Measurements from ENCODE around the gene EML6.

Gene EML6

DNA sequence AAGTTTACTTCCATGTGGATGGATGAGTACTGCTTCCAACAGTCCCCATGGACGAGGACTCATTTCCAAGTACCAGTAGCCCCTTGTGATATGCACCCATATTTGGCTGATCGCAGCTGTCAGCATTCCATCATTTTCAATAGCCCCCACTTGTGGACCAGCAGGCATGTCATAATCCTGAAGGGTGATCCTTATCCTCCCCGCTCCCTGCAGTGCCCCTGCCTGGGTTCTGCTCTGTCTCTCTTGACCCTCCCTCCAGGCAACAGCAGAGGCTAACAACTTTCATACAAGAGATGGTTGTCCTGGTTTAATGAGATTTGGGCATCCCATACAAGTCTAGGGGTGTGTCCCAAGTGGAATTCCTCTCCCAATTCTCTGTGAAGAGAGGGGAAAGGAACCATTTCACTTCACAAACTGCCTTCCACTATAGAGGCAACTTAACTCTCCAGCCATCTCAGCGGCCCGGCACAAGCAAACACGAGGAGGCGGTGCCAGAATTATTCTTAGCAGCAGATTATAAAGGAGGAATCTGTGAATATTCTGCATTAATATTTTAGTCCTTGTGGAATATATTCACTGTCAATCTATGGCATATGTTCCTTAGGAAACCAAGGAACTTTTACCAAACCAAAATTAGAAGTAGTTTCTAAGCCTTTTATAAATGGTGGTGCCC lies 216.1 kb downstream of the EML6 start:
- TF ChIP-seq, protein P1, sequence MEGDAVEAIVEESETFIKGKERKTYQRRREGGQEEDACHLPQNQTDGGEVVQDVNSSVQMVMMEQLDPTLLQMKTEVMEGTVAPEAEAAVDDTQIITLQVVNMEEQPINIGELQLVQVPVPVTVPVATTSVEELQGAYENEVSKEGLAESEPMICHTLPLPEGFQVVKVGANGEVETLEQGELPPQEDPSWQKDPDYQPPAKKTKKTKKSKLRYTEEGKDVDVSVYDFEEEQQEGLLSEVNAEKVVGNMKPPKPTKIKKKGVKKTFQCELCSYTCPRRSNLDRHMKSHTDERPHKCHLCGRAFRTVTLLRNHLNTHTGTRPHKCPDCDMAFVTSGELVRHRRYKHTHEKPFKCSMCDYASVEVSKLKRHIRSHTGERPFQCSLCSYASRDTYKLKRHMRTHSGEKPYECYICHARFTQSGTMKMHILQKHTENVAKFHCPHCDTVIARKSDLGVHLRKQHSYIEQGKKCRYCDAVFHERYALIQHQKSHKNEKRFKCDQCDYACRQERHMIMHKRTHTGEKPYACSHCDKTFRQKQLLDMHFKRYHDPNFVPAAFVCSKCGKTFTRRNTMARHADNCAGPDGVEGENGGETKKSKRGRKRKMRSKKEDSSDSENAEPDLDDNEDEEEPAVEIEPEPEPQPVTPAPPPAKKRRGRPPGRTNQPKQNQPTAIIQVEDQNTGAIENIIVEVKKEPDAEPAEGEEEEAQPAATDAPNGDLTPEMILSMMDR (IDR thresholded peaks at IDR 0.05; ENCODE audit: insufficient read depth, low read depth, low read length, missing control alignments), result no peak
- H3K4me3 ChIP-seq (ENCODE audit: low read depth, low read length), result no peak overlapping the region
- no peak for DNase-seq (ENCODE audit: low read depth)

DNA sequence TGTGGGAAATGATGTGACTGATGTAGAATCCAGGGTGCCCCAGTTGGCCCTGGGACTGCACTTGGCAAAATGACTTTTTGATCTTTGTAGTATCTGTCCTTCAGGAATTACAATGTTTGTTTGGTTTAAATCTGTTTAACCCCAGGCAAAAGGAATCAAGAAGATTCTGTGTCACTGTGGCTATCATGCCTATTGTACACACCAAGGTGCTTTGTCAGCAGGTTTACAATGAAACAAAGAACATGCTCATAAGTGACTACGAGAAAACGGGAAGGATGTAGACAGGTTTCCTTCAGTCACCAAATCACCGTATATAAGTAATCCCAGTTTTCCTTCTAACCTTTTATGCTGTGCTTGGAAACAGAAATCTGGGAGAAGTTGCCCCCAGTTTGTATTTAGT lies 217.3 kb downstream of the EML6 start:
- TF ChIP-seq, protein P1 (IDR thresholded peaks at IDR 0.05; ENCODE audit: insufficient read depth, low read depth, low read length, missing control alignments), result no peak
- no peak overlapping the region for H3K4me3 ChIP-seq (ENCODE audit: low read depth, low read length)
- no peak for DNase-seq (ENCODE audit: low read depth)

DNA sequence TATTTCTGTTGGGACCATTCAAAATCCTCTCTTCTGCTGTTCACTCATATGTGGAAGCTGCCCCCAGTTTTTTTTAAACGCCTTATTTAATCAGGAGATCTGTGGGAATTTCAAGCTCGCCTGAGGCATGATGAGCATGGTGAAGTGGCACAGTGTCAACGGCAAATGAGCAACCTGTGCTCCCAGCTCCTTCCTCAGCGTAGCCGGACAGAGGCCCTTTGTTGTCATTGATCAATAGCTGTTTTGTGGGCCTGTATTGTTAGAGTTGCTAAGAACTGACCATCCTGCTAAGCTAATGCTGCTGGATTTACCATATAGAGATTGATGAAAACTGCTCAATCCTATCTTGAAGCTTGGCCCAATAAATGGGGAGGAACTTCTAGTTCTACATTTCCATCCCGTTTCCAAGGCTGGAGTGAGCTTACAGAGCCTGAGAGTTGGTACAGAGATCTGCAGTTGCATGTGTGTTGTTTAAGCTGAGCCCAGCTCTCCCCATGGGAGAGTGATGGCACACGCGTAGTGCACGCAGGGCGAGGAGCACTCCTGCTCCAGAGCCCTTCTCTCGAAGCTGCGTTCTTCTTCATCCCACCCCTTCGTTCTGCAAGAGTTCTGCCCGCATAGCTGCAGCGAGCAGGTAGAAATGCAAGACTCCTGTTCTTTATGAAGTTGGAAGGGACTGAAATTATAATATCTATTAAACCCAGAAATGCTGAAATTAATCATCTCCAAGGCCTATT lies 218.0 kb downstream of the EML6 start:
- DNase-seq (ENCODE audit: low read depth), result no peak
- TF ChIP-seq, protein P1 (IDR thresholded peaks at IDR 0.05; ENCODE audit: insufficient read depth, low read depth, low read length, missing control alignments), result no peak
- no peak overlapping the region for H3K4me3 ChIP-seq (ENCODE audit: low read depth, low read length)

DNA sequence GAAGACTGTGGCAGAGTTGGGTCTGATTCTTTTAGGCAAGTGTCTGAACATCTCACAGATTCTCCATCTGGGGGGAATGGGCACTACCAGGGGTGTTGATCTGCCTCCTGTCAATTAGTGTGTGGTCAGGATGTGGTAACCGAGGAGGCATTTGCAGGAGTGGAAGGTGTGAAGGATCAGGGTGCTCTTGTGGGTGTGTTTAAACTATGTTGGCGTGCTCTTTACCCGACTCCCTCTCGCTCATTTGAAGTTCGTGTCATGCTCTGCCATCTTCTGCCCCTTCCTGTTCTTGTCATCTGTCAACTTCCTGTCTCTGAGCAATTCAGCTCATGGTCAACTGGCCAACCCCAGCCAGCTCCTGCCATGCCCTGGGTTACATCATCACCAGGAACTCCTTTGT lies 218.9 kb downstream of the EML6 start:
- DNase-seq (ENCODE audit: low read depth), result no peak
- TF ChIP-seq, protein P1 (IDR thresholded peaks at IDR 0.05; ENCODE audit: insufficient read depth, low read depth, low read length, missing control alignments), result no peak
- no peak overlapping the region for H3K4me3 ChIP-seq (ENCODE audit: low read depth, low read length)

DNA sequence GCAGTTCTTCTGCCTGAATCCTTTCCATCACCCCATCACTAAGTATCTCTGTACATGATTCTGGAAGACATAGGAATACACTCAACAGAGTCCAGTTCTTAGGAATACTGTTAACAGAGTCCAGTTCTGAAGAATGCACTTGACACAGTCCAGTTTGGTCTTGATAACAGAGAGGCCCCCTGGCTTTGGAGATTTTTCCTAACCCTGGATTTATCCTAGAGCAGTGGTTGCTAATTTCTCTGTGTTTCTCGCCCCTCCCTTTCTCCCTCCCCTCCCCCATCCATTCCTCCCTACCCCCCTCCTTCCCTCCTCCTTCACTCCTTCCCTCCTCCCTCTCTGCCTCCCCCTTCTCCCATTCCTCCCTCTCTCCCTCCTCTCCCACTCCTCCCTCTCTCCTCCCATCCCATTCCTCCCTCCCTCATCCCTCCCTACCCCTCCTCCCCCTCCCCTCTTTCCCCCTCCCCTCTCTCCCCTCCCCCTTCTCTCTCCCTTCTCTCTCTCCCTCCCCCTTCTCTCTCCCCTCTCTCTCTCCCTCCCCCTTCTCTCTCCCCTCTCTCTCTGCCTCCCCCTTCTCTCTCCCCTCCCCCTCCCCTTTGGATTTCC lies 221.4 kb downstream of the EML6 start:
- H3K4me3 ChIP-seq (ENCODE audit: low read depth, low read length), result no peak overlapping the region
- no peak for DNase-seq (ENCODE audit: low read depth)
- TF ChIP-seq, protein P1 (IDR thresholded peaks at IDR 0.05; ENCODE audit: insufficient read depth, low read depth, low read length, missing control alignments), result no peak

DNA sequence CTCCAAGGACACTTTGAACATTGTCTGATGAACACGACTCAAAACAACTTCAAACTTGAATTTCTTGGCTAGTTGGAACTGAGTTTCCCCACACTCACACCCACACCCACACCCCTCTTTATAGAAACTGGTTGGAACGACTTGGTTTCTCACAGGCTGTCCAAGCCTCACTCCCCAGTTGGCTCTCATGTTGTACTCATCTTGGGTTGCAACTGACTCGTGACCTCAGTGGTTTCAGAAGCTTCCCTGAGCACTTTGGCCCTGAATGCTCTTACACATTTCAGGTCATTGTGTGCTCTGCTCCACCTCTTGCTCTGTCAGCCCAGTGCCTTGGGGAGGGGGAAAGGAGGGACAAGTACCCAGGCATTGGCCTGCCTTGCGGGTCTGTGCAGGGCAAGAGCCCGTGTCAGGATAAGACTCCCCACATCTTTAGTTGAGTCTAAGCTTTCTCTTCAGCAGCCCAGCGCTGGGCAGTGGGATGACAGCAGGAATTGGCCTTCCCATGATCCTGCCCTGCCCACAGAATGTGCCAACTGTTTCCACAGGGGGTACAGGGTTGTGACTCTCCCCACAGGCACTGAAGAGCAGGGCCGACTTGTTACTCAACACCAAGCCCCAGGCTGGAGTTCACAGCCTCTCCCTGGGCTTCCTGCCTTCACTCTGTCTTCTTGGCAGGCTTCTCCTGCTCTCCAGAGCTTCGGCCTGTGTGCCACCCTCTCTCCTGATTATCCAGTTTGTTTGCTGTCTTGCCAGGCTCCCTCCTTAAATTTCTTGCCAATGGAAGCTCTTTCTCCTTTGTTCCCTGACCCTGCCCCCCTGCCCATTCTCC lies 222.1 kb downstream of the EML6 start:
- TF ChIP-seq, protein P1 (IDR thresholded peaks at IDR 0.05; ENCODE audit: insufficient read depth, low read depth, low read length, missing control alignments), result no peak
- no peak overlapping the region for H3K4me3 ChIP-seq (ENCODE audit: low read depth, low read length)
- peak; percentile 72 for DNase-seq (ENCODE audit: low read depth)

Data from GM12865 (cell line).